ENCODE measurements around the gene URGCP.

URGCP gene

DNA sequence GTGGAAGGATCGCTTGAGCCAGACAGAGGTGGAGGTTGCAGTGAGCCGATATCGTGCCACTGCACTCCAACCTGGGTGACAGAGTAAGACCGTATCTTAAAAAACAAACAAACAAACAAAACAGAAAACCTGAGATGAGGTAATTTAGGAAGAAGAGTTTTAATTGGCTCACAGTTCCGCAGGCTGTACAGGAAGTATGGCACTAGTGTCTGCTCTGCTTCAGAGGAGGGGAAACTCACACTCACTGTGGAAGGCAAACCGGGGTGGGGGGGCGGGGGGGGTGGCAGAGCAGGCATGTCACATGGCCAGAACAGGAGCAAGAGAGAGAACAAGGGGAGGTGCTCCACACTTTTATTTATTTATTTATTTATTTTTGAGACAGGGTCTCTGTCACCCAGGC lies 24.9 kb upstream of the URGCP start:
- H3K4me3 ChIP-seq (ENCODE audit: low read depth, low read length), result no peak overlapping the region
- TF ChIP-seq, protein P1, sequence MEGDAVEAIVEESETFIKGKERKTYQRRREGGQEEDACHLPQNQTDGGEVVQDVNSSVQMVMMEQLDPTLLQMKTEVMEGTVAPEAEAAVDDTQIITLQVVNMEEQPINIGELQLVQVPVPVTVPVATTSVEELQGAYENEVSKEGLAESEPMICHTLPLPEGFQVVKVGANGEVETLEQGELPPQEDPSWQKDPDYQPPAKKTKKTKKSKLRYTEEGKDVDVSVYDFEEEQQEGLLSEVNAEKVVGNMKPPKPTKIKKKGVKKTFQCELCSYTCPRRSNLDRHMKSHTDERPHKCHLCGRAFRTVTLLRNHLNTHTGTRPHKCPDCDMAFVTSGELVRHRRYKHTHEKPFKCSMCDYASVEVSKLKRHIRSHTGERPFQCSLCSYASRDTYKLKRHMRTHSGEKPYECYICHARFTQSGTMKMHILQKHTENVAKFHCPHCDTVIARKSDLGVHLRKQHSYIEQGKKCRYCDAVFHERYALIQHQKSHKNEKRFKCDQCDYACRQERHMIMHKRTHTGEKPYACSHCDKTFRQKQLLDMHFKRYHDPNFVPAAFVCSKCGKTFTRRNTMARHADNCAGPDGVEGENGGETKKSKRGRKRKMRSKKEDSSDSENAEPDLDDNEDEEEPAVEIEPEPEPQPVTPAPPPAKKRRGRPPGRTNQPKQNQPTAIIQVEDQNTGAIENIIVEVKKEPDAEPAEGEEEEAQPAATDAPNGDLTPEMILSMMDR (IDR thresholded peaks at IDR 0.05; ENCODE audit: borderline replicate concordance, insufficient read depth, low read depth, low read length), result no peak

DNA sequence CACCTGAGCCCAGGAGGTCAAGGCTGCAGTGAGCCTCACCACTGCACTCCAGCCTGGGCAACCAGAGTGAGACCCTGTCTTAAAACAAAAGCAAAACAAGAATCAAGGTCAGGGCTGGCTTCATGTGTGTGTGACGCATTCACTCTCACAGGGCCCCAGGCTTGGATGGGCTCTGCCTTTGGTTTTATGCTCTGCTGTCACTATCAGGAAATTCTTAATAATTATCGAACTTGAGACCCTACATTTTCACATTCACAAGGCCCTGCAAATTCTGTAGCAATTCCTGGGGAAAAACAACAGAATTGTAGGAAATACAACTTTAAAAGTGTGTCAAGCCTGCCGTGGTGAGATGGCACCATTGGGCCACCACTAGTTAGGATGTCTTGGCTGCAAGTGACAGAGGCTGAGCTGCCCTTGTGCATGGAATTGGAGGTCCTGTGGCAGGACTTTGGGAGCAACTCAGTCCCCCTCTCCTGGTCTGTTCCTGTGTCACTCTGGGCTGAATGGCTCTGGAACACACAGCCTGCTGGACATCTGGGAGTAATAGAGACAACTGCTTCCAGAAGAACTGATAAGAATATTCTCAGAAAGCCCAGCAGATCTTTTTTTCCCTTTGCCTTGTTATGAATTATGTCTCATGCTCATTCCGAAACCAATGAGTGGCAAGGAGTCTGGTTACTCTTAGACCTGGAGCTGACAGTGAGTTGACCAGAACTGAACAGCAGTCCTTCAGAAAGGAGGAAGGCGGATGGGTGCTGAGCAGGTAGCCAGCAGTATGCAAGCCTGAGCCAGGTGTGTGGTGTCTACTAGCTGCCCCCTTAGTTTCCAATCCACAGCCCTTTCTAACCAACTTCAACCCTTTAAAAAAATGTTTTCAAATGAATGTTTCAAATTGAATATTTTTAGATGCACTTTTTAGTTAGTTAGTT lies 23.4 kb upstream of the URGCP start:
- TF ChIP-seq, protein P1 (IDR thresholded peaks at IDR 0.05; ENCODE audit: borderline replicate concordance, insufficient read depth, low read depth, low read length), result no peak
- no peak overlapping the region for H3K4me3 ChIP-seq (ENCODE audit: low read depth, low read length)

DNA sequence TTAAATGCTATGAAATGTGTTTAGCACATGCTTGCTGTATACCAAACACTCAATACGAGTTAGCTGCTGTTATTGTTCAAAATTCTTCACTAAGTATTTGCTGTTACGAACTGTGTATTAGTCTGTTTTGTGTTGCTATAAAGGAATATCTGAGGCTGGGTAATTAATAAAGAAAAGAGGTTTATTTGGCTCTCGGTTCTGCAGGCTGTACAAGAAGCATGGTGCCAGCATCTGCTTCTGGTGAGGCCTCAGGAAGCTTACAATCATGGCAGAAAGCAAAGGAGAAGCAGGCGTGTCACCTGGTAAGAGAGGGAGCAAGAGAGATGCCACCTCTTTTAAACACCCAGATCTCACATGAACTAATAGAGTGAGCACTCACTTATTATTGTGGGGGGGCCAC lies 21.4 kb upstream of the URGCP start:
- TF ChIP-seq, protein P1 (IDR thresholded peaks at IDR 0.05; ENCODE audit: borderline replicate concordance, insufficient read depth, low read depth, low read length), result no peak
- H3K4me3 ChIP-seq (ENCODE audit: low read depth, low read length), result no peak overlapping the region

DNA sequence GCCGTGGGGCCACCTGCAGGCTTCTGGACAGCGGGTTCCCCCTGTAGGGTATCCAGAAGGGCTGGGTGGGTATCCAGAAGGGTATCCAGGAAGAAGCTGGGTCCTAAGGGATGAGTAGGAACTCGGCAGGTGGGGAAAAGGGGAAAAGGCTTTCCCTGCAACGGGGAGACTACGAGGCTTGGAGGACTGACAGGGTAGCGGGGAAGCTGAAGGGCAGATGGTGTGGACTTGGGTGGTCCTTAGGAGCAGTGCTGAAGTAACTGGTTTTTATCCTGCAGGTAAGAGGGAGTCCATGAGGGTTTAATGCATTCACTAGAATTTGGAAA lies 20.4 kb upstream of the URGCP start:
- TF ChIP-seq, protein P1 (IDR thresholded peaks at IDR 0.05; ENCODE audit: borderline replicate concordance, insufficient read depth, low read depth, low read length), result no peak
- H3K4me3 ChIP-seq (ENCODE audit: low read depth, low read length), result peak overlapping the region; percentile 80

DNA sequence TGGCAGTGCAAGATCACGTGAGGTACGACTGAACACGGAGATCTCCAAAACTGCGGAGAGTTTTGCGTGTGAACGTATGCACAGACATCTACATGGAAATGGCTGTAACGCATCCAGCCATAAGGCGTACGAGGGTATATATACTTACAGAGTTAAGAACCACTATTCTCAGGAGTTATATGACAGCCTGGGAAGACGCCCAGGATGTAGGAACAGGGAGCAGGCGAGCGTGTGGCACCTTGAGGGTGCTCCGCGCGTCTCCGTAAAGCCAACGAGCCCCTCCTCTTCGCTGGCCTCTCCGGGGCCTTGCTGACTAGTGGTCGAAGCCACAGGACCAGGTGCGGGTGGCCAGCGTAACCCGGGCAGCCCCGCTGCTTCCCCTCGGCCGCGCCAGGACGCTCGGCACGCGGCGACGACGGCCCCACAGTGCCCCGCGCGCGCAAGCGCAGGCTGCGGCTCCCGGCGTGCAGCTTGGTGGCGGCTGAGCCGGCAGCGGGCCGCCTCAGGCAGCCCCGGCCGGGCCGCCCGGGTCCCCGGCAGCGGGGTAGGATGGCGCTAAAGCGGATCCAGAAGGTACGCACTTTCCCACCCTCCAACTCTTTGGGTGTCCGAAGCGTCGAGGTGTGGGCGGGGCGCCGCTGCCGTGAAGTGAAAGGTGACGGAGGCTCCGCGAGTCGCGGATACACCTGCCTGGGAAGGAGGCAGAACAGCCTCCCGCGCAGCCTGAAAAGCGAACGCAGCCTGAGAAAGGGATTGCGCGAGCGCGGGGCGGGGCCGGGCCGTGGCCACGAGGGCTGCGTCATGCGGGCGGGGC lies 19.8 kb upstream of the URGCP start, which contains the start of gene UBE2D4:
Gene UBE2D4, plus strand, starts transcription at position 453 of the 814 bp plus-strand sequence. Its CDS starts 97 bp downstream, at position 550.
- TF ChIP-seq, protein P1 (IDR thresholded peaks at IDR 0.05; ENCODE audit: borderline replicate concordance, insufficient read depth, low read depth, low read length), result no peak

DNA sequence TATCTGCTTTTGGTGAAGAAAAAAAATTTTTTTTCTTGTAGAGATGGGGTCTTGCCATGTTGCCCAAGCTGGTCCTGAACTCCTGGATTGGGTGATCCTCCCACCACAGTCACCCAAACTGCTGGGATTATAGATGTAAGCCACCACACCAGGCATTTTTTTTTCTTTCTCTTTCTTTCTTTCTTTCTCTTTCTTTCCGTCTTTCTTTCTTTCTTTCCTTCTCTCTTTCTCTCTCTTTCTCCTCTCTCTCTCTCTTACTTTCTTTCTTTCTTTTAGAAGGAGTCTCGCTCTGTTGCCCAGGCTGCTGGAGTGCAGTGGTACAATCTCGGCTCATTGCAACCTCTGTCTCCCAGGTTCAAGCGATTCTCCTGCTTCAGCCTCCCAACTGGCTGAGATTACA lies 16.3 kb upstream of the URGCP start:
- TF ChIP-seq, protein P1 (IDR thresholded peaks at IDR 0.05; ENCODE audit: borderline replicate concordance, insufficient read depth, low read depth, low read length), result no peak

More for the DNA sequence above, 19.8 kb upstream of the URGCP start, which contains the start of gene UBE2D4:
- H3K4me3 ChIP-seq (ENCODE audit: low read depth, low read length), result peak within 1 kb of the TSS; percentile 80

More for the DNA sequence above, 16.3 kb upstream of the URGCP start:
- H3K4me3 ChIP-seq (ENCODE audit: low read depth, low read length), result no peak overlapping the region

All from GM12875 (cell line).